K562 (cell line): Measurements from ENCODE around the gene DXO. TPM values are rescaled to one million over a fixed set of nuclear protein-coding genes. Genes with fewer than 3 reads are reported as not detected.

ENCODE experiments used
- BRD9 ChIP-seq: fragments of 450-650 bp; IDR thresholded peaks from 2 replicates; pipeline ENCODE4 v1.6.1; 2018; ENCODE audit warnings: low read depth; ENCODE audit not compliant: partially characterized antibody
- CBX3 ChIP-seq, 2 experiments: IDR thresholded peaks; 1 replicate in 1 of 2; 2 replicates in 1 of 2; pipeline ENCODE4 v1.6.1; 2012; ENCODE audit warnings: inconsistent platforms in 2 of 2, low read length in 2 of 2, borderline replicate concordance in 1 of 2, control low read depth in 1 of 2
- CTCFL ChIP-seq: IDR thresholded peaks from 2 replicates; pipeline ENCODE4 v1.6.1; 2011; ENCODE audit warnings: borderline replicate concordance, low read depth, mild to moderate bottlenecking, moderate library complexity, low read length; ENCODE audit not compliant: insufficient read depth, poor library complexity, severe bottlenecking
- DMBX1 ChIP-seq: fragments of 250-450 bp; sonication (Bioruptor Pico); IDR thresholded peaks from 2 replicates; pipeline ENCODE4 v1.8.0; 2022; ENCODE audit warnings: inconsistent platforms, mild to moderate bottlenecking, moderate library complexity, borderline replicate concordance
- FOXM1 ChIP-seq, 2 experiments: fragments of 450-650 bp in 1 of 2; sonication (generic) in 1 of 2; formaldehyde crosslinking in 1 of 2; IDR thresholded peaks; 2 replicates each; pipeline versions ENCODE4 v1.6.1 to v1.9.0; 2017 to 2022; ENCODE audit warnings: low read depth in 2 of 2, mild to moderate bottlenecking in 2 of 2, missing genetic modification reagents in 1 of 2, moderate library complexity in 1 of 2
- KHSRP ChIP-seq: fragments of 450-650 bp; IDR thresholded peaks from 2 replicates; pipeline ENCODE4 v1.6.1; 2017
- PHB2 ChIP-seq: fragments of 450-650 bp; IDR thresholded peaks from 2 replicates; pipeline ENCODE4 v1.6.1; 2017; ENCODE audit warnings: low read depth
- SMC3 ChIP-seq: conservative IDR thresholded peaks from 2 replicates; pipeline ENCODE4 v1.6.1; 2011; ENCODE audit warnings: low read depth, low read length, improper control_type of control experiment; ENCODE audit not compliant: insufficient read depth
- SRSF9 ChIP-seq: fragments of 200-400 bp; formaldehyde crosslinking; IDR thresholded peaks from 2 replicates; pipeline ENCODE4 v1.6.1; 2017; ENCODE audit warnings: low read depth, low read length, borderline replicate concordance
- TFAP4 ChIP-seq: sonication (generic); formaldehyde crosslinking; IDR thresholded peaks from 2 replicates; pipeline ENCODE4 v1.8.0; 2022; ENCODE audit warnings: missing genetic modification reagents, mild to moderate bottlenecking, moderate library complexity, borderline replicate concordance
- ZHX1 ChIP-seq: fragments of 150-350 bp; conservative IDR thresholded peaks from 2 replicates; pipeline ENCODE4 v1.6.1; 2014; ENCODE audit warnings: low read length
- ZNF133 ChIP-seq: fragments of 250-450 bp; sonication (Bioruptor Pico); IDR thresholded peaks from 2 replicates; pipeline ENCODE4 v1.4.0; 2020; ENCODE audit warnings: mild to moderate bottlenecking
- ZNF224 ChIP-seq: sonication (generic); formaldehyde crosslinking; IDR thresholded peaks from 2 replicates; pipeline ENCODE4 v1.8.0; 2022; ENCODE audit warnings: mild to moderate bottlenecking, missing genetic modification reagents
- ZNF239 ChIP-seq: fragments of 250-450 bp; sonication (Bioruptor Pico); IDR thresholded peaks from 2 replicates; pipeline ENCODE4 v1.4.0; 2020; ENCODE audit warnings: mild to moderate bottlenecking
- ZNF449 ChIP-seq: fragments of 250-450 bp; sonication (Bioruptor Pico); IDR thresholded peaks from 2 replicates; pipeline ENCODE4 v1.8.0; 2022; ENCODE audit warnings: moderate library complexity, mild to moderate bottlenecking, inconsistent platforms
- ZNF518B ChIP-seq: fragments of 250-450 bp; sonication (Bioruptor Pico); IDR thresholded peaks from 2 replicates; pipeline ENCODE4 v1.5.0; 2021; ENCODE audit warnings: mild to moderate bottlenecking, moderate library complexity
- polyA plus RNA-seq, 8 experiments: library from polyadenylated mRNA; depleted of rRNA in 4 of 8; stranded (reverse) in 5 of 8; unstranded in 3 of 8; fragments of >200 nt; fragmentation: Nextera tagmentation in 2 of 8; fragmentation: Illumina TruSeq in 1 of 8; extraction: Ambion mirVana in 2 of 8; extraction: Trizol in 1 of 8; gene quantifications; 2 replicates each; pipeline versions ENCODE4 v1.2.1 to v1.2.3, GENCODE V29; 2011 to 2014; ENCODE audit warnings: inconsistent platforms in 1 of 8, missing spikeins in 1 of 8
- total RNA-seq, 7 experiments: library from RNA; depleted of rRNA in 6 of 7; stranded (reverse); fragments of >200 nt in 6 of 7; fragmentation: Illumina TruSeq in 2 of 7; extraction: Trizol in 2 of 7; gene quantifications; 2 replicates each; pipeline versions ENCODE4 v1.2.1 to v1.2.3, GENCODE V29; 2011 to 2021; ENCODE audit warnings: low replicate concordance in 1 of 7

Gene DXO
- total and polyA plus RNA-seq, 9 of the 15 experiments (the other 6 are each of a cell fraction or from before 2014, with no cell fraction given) = 6.4 to 35.1 (median 19.4) TPM

GRCh38 chr6:31979238-31979898, 7.4 kb upstream of the DXO start (continued):
- no peak for TF ChIP-seq TFAP4
- no peak for TF ChIP-seq CTCFL
- TF ChIP-seq ZNF224 (CRISPR knock-in tag) = no peak
- no peak for TF ChIP-seq SMC3
- peak; percentile 4; the same call in 1 of the 2 replicates for TF ChIP-seq ZNF239
- TF ChIP-seq ZHX1 = no peak
- TF ChIP-seq CBX3 (IDR thresholded peaks at IDR 0.05; ENCODE audit: borderline replicate concordance in 1 of 2, low read length in 2 of 2) = peak in 1 of 2 experiments; percentile 15; a peak in 1 of 3 replicates
- TF ChIP-seq FOXM1 (IDR thresholded peaks at IDR 0.05; ENCODE audit: low read depth) = 0 out of 2 replicates have a peak, but pooled peaks have one; percentile 12
- TF ChIP-seq FOXM1 (CRISPR knock-in tag; IDR thresholded peaks at IDR 0.05; ENCODE audit: low read depth) = no peak
- TF ChIP-seq SRSF9 = no peak
- TF ChIP-seq DMBX1 (CRISPR knock-in tag) = peak; percentile 28
- TF ChIP-seq ZNF449 (CRISPR knock-in tag) = no peak
- TF ChIP-seq KHSRP = no peak
- no peak for TF ChIP-seq BRD9
- TF ChIP-seq ZNF133 = 0 out of 2 replicates have a peak, but pooled peaks have one; percentile 44
- no peak for TF ChIP-seq PHB2
- no peak for TF ChIP-seq ZNF518B (CRISPR knock-in tag)
